HEK293T (cell line): ENCODE measurements around the gene ANKS6.
A peak's percentile ranks its signal among the peaks of the same experiment; 100 is the strongest.

Experiments used
- CTCF ChIA-PET: fragments of 350-600 bp; formaldehyde crosslinking; extraction: SDS; loops from one replicate; lab custom pipeline; 2021; ENCODE audit warnings: antibody characterized with exemption, inconsistent platforms; lab: Yijun Ruan, JAX
- POLR2A ChIA-PET: fragments of 350-600 bp; formaldehyde crosslinking; extraction: SDS; loops from one replicate; lab custom pipeline; 2020; ENCODE audit warnings: antibody characterized with exemption, inconsistent platforms; lab: Yijun Ruan, JAX
- DNase-seq: peaks from one replicate; pipeline ENCODE4 v3.0.0; 2012; ENCODE audit warnings: mixed read lengths; ENCODE audit errors: extremely low spot score
- ARNT ChIP-seq: fragments of 450-650 bp; IDR thresholded peaks from 2 replicates; pipeline ENCODE4 v1.6.1; 2017; ENCODE audit warnings: mild to moderate bottlenecking
- BHLHE40 ChIP-seq: fragments of 450-650 bp; IDR thresholded peaks from 2 replicates; pipeline ENCODE4 v1.6.1; 2016; ENCODE audit warnings: mild to moderate bottlenecking, moderate library complexity, borderline replicate concordance
- CTBP1 ChIP-seq: fragments of 450-650 bp; IDR thresholded peaks from 2 replicates; pipeline ENCODE4 v1.6.1; 2016; ENCODE audit warnings: borderline replicate concordance
- ELF4 ChIP-seq: fragments of 450-650 bp; IDR thresholded peaks from 2 replicates; pipeline ENCODE4 v1.6.1; 2017; ENCODE audit warnings: antibody characterized with exemption
- FOXA1 ChIP-seq: fragments of 450-650 bp; IDR thresholded peaks from 2 replicates; pipeline ENCODE4 v1.6.1; 2016; ENCODE audit warnings: mild to moderate bottlenecking
- FOXK2 ChIP-seq: fragments of 450-650 bp; IDR thresholded peaks from 2 replicates; pipeline ENCODE4 v1.6.1; 2016; ENCODE audit warnings: mild to moderate bottlenecking
- FOXM1 ChIP-seq: fragments of 450-650 bp; IDR thresholded peaks from 2 replicates; pipeline ENCODE4 v1.6.1; 2017; ENCODE audit warnings: mild to moderate bottlenecking, borderline replicate concordance
- HDGF ChIP-seq: fragments of 450-650 bp; IDR thresholded peaks from 2 replicates; pipeline ENCODE4 v1.6.1; 2017; ENCODE audit warnings: antibody characterized with exemption, borderline replicate concordance
- L3MBTL2 ChIP-seq: fragments of 450-650 bp; conservative IDR thresholded peaks from 2 replicates; pipeline ENCODE4 v1.6.1; 2016; ENCODE audit warnings: mild to moderate bottlenecking
- LEF1 ChIP-seq: fragments of 450-650 bp; IDR thresholded peaks from 2 replicates; pipeline ENCODE4 v1.6.1; 2017; ENCODE audit warnings: mild to moderate bottlenecking, borderline replicate concordance
- NFRKB ChIP-seq: fragments of 450-650 bp; IDR thresholded peaks from 2 replicates; pipeline ENCODE4 v1.6.1; 2016; ENCODE audit warnings: mild to moderate bottlenecking, moderate library complexity
- PKNOX1 ChIP-seq: fragments of 450-650 bp; IDR thresholded peaks from 2 replicates; pipeline ENCODE4 v1.6.1; 2016
- SP1 ChIP-seq: fragments of 450-650 bp; IDR thresholded peaks from 2 replicates; pipeline ENCODE4 v1.6.1; 2017
- SUZ12 ChIP-seq: fragments of 450-650 bp; IDR thresholded peaks from 2 replicates; pipeline ENCODE4 v1.6.1; 2016; ENCODE audit warnings: mild to moderate bottlenecking
- TARDBP ChIP-seq: fragments of 450-650 bp; IDR thresholded peaks from 2 replicates; pipeline ENCODE4 v1.6.1; 2016
- ZNF384 ChIP-seq: fragments of 450-650 bp; IDR thresholded peaks from 2 replicates; pipeline ENCODE4 v1.6.1; 2016

The ANKS6 gene

DNA sequence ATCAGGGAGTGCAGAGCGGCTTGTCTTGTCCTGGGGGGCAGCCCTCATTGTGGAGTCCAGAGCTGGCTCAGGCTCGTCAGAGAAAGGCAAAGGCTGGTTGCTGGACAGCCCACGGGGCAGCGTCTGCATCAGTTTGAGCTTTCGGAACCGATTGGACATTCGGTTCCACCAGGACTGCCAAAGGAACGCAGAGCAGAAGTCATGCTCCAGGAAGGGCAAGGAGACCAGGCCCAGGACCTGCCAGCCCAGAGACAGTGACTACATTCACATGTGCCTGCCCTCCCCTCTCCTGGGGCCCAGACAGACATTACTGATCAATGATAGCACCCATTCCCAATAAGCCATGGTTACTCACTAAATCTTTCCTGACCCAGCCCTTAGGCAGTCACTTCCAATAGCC, 18.1 kb downstream of the ANKS6 start:
- DNase-seq: no peak
- POLR2A ChIA-PET: no interaction called here
- TF ChIP-seq PKNOX1: no peak
- no peak for TF ChIP-seq TARDBP
- no peak for TF ChIP-seq ELF4
- TF ChIP-seq L3MBTL2: no peak
- TF ChIP-seq FOXA1: no peak
- no peak for TF ChIP-seq FOXK2
- TF ChIP-seq SP1: no peak
- TF ChIP-seq BHLHE40: no peak
- no peak for TF ChIP-seq CTBP1
- TF ChIP-seq LEF1: no peak
- CTCF ChIA-PET: no interaction called here

DNA sequence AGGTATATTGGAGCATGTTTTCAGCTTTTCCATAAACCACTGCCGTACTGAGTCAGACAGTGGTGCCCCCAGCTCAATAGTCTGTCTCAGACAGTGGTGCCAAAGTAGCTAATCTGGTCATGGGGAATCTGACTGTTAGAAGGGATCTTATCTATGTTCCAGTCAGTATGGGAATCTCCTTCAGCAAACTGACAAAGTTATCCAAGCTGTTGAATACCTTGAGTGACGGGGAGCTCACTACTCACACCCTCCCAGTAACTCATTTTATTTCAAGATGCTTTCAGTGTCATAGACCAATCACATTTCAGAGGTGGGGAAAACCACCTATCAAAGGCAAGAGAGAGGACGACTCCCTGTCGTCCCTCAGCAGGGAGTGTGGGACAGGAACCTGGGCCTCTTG, 18.7 kb downstream of the ANKS6 start:
- no peak for DNase-seq
- CTCF ChIA-PET: no interaction called here
- POLR2A ChIA-PET: no interaction called here
- no peak for TF ChIP-seq CTBP1
- no peak for TF ChIP-seq ARNT
- no peak for TF ChIP-seq TARDBP
- TF ChIP-seq FOXA1: no peak
- no peak for TF ChIP-seq ZNF384
- TF ChIP-seq HDGF: no peak
- TF ChIP-seq BHLHE40: no peak
- no peak for TF ChIP-seq FOXK2
- no peak for TF ChIP-seq L3MBTL2

DNA sequence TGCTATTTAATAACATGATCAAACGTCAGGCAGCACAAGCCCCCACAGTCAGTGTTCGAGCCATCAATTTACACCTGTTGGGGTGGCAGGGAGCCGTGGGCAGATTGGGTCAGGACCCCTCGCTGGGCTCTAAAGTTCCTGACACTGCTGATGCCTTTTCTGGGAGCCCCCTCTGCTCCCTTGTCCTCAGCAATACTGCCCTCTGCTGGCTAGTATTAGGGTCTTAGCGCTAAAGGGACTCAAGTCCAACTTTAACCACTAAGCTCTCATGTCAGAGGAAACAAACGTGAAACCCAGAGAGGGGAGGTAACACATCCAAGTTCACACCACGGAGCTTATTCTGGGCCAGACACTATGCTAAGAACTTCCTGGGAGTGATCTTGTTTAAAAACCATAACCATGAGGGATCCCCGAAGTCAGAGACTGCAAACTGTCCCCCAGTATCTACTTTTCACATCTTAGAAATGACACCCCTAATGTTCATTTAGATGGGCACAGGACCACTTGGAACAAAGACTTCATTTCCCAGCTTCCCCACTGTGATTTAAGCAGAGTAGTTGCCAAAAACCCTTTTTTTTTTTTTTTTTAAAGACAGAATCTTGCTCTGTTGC, 20.4 kb downstream of the ANKS6 start:
- POLR2A ChIA-PET: no interaction called here
- DNase-seq: peak; percentile 76
- CTCF ChIA-PET: interaction anchor here (0.6 to 2.6 kb wide), 12 partner anchors 9 to 1259 kb away, joined by 3 to 10 read pairs (median 4); no protein-coding TSS in a partner anchor
- TF ChIP-seq NFRKB (no peak), FOXM1 (no peak), ZNF384 (no peak), ARNT (no peak), L3MBTL2 (no peak), ELF4 (no peak), BHLHE40 (no peak), HDGF (no peak), LEF1 (no peak), FOXK2 (no peak), SP1 (no peak), FOXA1 (no peak), SUZ12 (no peak), PKNOX1 (no peak), TARDBP (no peak)

- TF ChIP-seq PKNOX1 (no peak), FOXM1 (no peak), CTBP1 (no peak), LEF1 (no peak), ZNF384 (no peak), ARNT (no peak), ELF4 (no peak), FOXA1 (no peak), NFRKB (no peak), SUZ12 (no peak), FOXK2 (no peak), HDGF (no peak), SP1 (no peak), TARDBP (no peak), L3MBTL2 (no peak)
- POLR2A ChIA-PET: no interaction called here
- DNase-seq: peak; percentile 48
- CTCF ChIA-PET: interaction anchor here (0.5 to 2.6 kb wide), 10 partner anchors 8 to 476 kb away, joined by 3 to 10 read pairs (median 4); no protein-coding TSS in a partner anchor
These were observed 21.6 kb downstream of the ANKS6 start for GRCh38 chr9:98774746-98775145.

- ChIA-PET POLR2A (no interaction called here), CTCF (interaction anchor here (0.6 kb wide), 1 partner anchor 197 kb away, joined by 3 read pairs; no protein-coding TSS in a partner anchor)
- no peak for DNase-seq
- TF ChIP-seq SP1 (no peak), ZNF384 (no peak), LEF1 (no peak), PKNOX1 (no peak), NFRKB (no peak), CTBP1 (no peak), BHLHE40 (no peak), FOXA1 (no peak), L3MBTL2 (no peak), ELF4 (no peak), ARNT (no peak), FOXM1 (no peak), SUZ12 (no peak), TARDBP (no peak), HDGF (no peak), FOXK2 (no peak)
These were observed 22.6 kb downstream of the ANKS6 start for GRCh38 chr9:98773721-98774120.
